ENCODE data around the gene CLDN5. TPM values are rescaled to one million over a fixed set of nuclear protein-coding genes. Genes with fewer than 3 reads are reported as not detected.

The CLDN5 gene
- total RNA-seq, 2 experiments from 2014 or later: 0.21 TPM; not detected in 1

- CTCF ChIA-PET: interaction anchor here (1.0 kb wide), 1 partner anchor 104 kb away, joined by 4 read pairs; no protein-coding TSS in a partner anchor
- no peaks in the 10 kb centered on the region for H3K9me3 Mint-ChIP-seq
- DNase-seq: no peak
- H3K27me3 Mint-ChIP-seq (ENCODE audit: low read depth): peaks cover 17% of the 10 kb centered on the region
- no peak overlapping the region for H3K4me3 Mint-ChIP-seq
- H3K4me1 Mint-ChIP-seq (ENCODE audit: low read depth): peaks cover 18% of the 10 kb centered on the region
- no peak overlapping the region for H3K27ac Mint-ChIP-seq
- H3K36me3 Mint-ChIP-seq (ENCODE audit: low read depth): peaks cover 2% of the 10 kb centered on the region
- intact Hi-C loops (cut with micrococcal nuclease): no loop called here
These were observed 2.0 kb upstream of the CLDN5 start for GRCh38 chr22:19526076-19526701.

GRCh38 chr22:19525666-19526065, 1.5 kb upstream of the CLDN5 start:
- no peak overlapping the region for H3K27ac Mint-ChIP-seq
- H3K4me3 Mint-ChIP-seq: no peak overlapping the region
- intact Hi-C loops (cut with micrococcal nuclease): loop anchor here (1.0 kb wide), 1 partner anchor 105 kb away; no protein-coding TSS in a partner anchor
- H3K4me1 Mint-ChIP-seq (ENCODE audit: low read depth): peaks cover 18% of the 10 kb centered on the region
- H3K36me3 Mint-ChIP-seq (ENCODE audit: low read depth): peaks cover 4% of the 10 kb centered on the region
- no peak for DNase-seq
- CTCF ChIA-PET: no interaction called here
- peaks cover 17% of the 10 kb centered on the region for H3K27me3 Mint-ChIP-seq (ENCODE audit: low read depth)
- H3K9me3 Mint-ChIP-seq: no peaks in the 10 kb centered on the region

GRCh38 chr22:19525116-19525660, 978 bp upstream of the CLDN5 start:
- Mint-ChIP-seq H3K27ac (no peak overlapping the region), H3K27me3 (ENCODE audit: low read depth) (peaks cover 17% of the 10 kb centered on the region), H3K36me3 (ENCODE audit: low read depth) (peaks cover 6% of the 10 kb centered on the region), H3K4me3 (peak overlapping the region; percentile 41), H3K9me3 (no peaks in the 10 kb centered on the region), H3K4me1 (ENCODE audit: low read depth) (peaks cover 18% of the 10 kb centered on the region)
- intact Hi-C loops (cut with micrococcal nuclease): loop anchor here (1.0 kb wide), 1 partner anchor 105 kb away; no protein-coding TSS in a partner anchor
- DNase-seq: no peak
- CTCF ChIA-PET: no interaction called here

GRCh38 chr22:19523240-19524169, 705 bp downstream of the CLDN5 start:
- CTCF ChIA-PET: interaction anchor here (0.6 kb wide), 1 partner anchor 59 kb away, joined by 3 read pairs; no protein-coding TSS in a partner anchor
- DNase-seq: peak; percentile 48
- H3K36me3 Mint-ChIP-seq (ENCODE audit: low read depth): peaks cover 12% of the 10 kb centered on the region
- intact Hi-C loops (cut with micrococcal nuclease): no loop called here
- peaks cover 17% of the 10 kb centered on the region for H3K27me3 Mint-ChIP-seq (ENCODE audit: low read depth)
- peaks cover 18% of the 10 kb centered on the region for H3K4me1 Mint-ChIP-seq (ENCODE audit: low read depth)
- H3K27ac Mint-ChIP-seq: no peak overlapping the region
- H3K4me3 Mint-ChIP-seq: peak overlapping the region; percentile 54
- no peaks in the 10 kb centered on the region for H3K9me3 Mint-ChIP-seq

GRCh38 chr22:19522881-19523239, 1.4 kb downstream of the CLDN5 start:
- CTCF ChIA-PET: no interaction called here
- H3K27me3 Mint-ChIP-seq (ENCODE audit: low read depth): peaks cover 17% of the 10 kb centered on the region
- H3K36me3 Mint-ChIP-seq (ENCODE audit: low read depth): peaks cover 14% of the 10 kb centered on the region
- H3K27ac Mint-ChIP-seq: no peak overlapping the region
- peaks cover 18% of the 10 kb centered on the region for H3K4me1 Mint-ChIP-seq (ENCODE audit: low read depth)
- intact Hi-C loops (cut with micrococcal nuclease): no loop called here
- DNase-seq: no peak
- no peaks in the 10 kb centered on the region for H3K9me3 Mint-ChIP-seq
- H3K4me3 Mint-ChIP-seq: peak overlapping the region; percentile 48

GRCh38 chr22:19522190-19522880, 1.9 kb downstream of the CLDN5 start:
- Mint-ChIP-seq H3K27ac (no peak overlapping the region), H3K27me3 (ENCODE audit: low read depth) (peaks cover 17% of the 10 kb centered on the region), H3K9me3 (no peaks in the 10 kb centered on the region), H3K36me3 (ENCODE audit: low read depth) (peaks cover 19% of the 10 kb centered on the region), H3K4me1 (ENCODE audit: low read depth) (peaks cover 18% of the 10 kb centered on the region), H3K4me3 (no peak overlapping the region)
- CTCF ChIA-PET: interaction anchor here (1.2 kb wide), 1 partner anchor 107 kb away, joined by 6 read pairs; no protein-coding TSS in a partner anchor
- intact Hi-C loops (cut with micrococcal nuclease): no loop called here
- no peak for DNase-seq

GRCh38 chr22:19520566-19521305, 3.5 kb downstream of the CLDN5 start:
- H3K36me3 Mint-ChIP-seq (ENCODE audit: low read depth): peaks cover 29% of the 10 kb centered on the region
- peaks cover 14% of the 10 kb centered on the region for H3K27me3 Mint-ChIP-seq (ENCODE audit: low read depth)
- no peak for DNase-seq
- peaks cover 18% of the 10 kb centered on the region for H3K4me1 Mint-ChIP-seq (ENCODE audit: low read depth)
- no peaks in the 10 kb centered on the region for H3K9me3 Mint-ChIP-seq
- no peak overlapping the region for H3K27ac Mint-ChIP-seq
- H3K4me3 Mint-ChIP-seq: no peak overlapping the region
- CTCF ChIA-PET: no interaction called here
- intact Hi-C loops (cut with micrococcal nuclease): no loop called here

- Mint-ChIP-seq H3K36me3 (ENCODE audit: low read depth) (peaks cover 37% of the 10 kb centered on the region), H3K4me3 (no peak overlapping the region), H3K27me3 (ENCODE audit: low read depth) (peaks cover 12% of the 10 kb centered on the region), H3K4me1 (ENCODE audit: low read depth) (peaks cover 17% of the 10 kb centered on the region), H3K27ac (no peak overlapping the region), H3K9me3 (no peaks in the 10 kb centered on the region)
- CTCF ChIA-PET: no interaction called here
- intact Hi-C loops (cut with micrococcal nuclease): no loop called here
- no peak for DNase-seq
These were observed 4.2 kb downstream of the CLDN5 start for GRCh38 chr22:19520007-19520406.

- CTCF ChIA-PET: no interaction called here
- H3K27me3 Mint-ChIP-seq (ENCODE audit: low read depth): peaks cover 9% of the 10 kb centered on the region
- DNase-seq: no peak
- H3K4me1 Mint-ChIP-seq (ENCODE audit: low read depth): peaks cover 13% of the 10 kb centered on the region
- no peaks in the 10 kb centered on the region for H3K9me3 Mint-ChIP-seq
- H3K36me3 Mint-ChIP-seq (ENCODE audit: low read depth): peaks cover 44% of the 10 kb centered on the region
- intact Hi-C loops (cut with micrococcal nuclease): no loop called here
- no peak overlapping the region for H3K27ac Mint-ChIP-seq
- no peak overlapping the region for H3K4me3 Mint-ChIP-seq
These were observed 4.9 kb downstream of the CLDN5 start for GRCh38 chr22:19519041-19519926.

GRCh38 chr22:19518635-19519034, 5.6 kb downstream of the CLDN5 start:
- DNase-seq: no peak

More at GRCh38 chr22:19518635-19519034, 5.6 kb downstream of the CLDN5 start:
- H3K27me3 Mint-ChIP-seq (ENCODE audit: low read depth): peaks cover 7% of the 10 kb centered on the region
- no peak overlapping the region for H3K4me3 Mint-ChIP-seq
- CTCF ChIA-PET: no interaction called here
- peaks cover 2% of the 10 kb centered on the region for H3K9me3 Mint-ChIP-seq
- peaks cover 9% of the 10 kb centered on the region for H3K4me1 Mint-ChIP-seq (ENCODE audit: low read depth)
- H3K36me3 Mint-ChIP-seq (ENCODE audit: low read depth): peaks cover 49% of the 10 kb centered on the region
- intact Hi-C loops (cut with micrococcal nuclease): no loop called here
- H3K27ac Mint-ChIP-seq: no peak overlapping the region
